ENCODE results near the gene IL1RAPL1.

DNA sequence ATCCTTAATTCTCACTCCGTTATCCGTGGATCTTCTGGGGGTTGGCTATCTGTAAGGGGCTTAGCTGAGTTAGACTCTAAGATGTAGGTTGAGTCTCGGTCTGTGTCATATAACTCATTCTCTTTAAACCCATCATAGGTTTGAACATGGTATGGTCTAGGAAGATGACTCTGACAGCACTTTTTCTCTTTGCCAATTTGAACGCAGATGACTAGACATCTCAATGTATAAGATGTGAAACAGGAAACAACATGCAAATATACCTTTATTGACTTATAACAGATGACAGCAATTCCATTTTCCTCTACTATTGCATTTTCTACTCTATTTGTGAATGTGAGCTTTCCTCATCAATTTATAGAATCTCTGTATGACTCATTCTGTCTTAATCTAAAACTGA lies 993.3 kb downstream of the IL1RAPL1 start:
- TF ChIP-seq, protein P1, sequence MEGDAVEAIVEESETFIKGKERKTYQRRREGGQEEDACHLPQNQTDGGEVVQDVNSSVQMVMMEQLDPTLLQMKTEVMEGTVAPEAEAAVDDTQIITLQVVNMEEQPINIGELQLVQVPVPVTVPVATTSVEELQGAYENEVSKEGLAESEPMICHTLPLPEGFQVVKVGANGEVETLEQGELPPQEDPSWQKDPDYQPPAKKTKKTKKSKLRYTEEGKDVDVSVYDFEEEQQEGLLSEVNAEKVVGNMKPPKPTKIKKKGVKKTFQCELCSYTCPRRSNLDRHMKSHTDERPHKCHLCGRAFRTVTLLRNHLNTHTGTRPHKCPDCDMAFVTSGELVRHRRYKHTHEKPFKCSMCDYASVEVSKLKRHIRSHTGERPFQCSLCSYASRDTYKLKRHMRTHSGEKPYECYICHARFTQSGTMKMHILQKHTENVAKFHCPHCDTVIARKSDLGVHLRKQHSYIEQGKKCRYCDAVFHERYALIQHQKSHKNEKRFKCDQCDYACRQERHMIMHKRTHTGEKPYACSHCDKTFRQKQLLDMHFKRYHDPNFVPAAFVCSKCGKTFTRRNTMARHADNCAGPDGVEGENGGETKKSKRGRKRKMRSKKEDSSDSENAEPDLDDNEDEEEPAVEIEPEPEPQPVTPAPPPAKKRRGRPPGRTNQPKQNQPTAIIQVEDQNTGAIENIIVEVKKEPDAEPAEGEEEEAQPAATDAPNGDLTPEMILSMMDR (IDR thresholded peaks at IDR 0.05; ENCODE audit: extremely low read depth in 1 of 2, insufficient read depth in 1 of 2, low read depth in 1 of 2, low read length in 2 of 2), result no peak
- TF ChIP-seq MYC (IDR thresholded peaks at IDR 0.05; ENCODE audit: low read depth, low read length) (no peak), POLR2A (IDR thresholded peaks at IDR 0.05; ENCODE audit: low read depth, low read length) (no peak), FOS (IDR thresholded peaks at IDR 0.05; ENCODE audit: borderline replicate concordance, insufficient read depth, low read length) (no peak), JUN (IDR thresholded peaks at IDR 0.05; ENCODE audit: borderline replicate concordance, insufficient read depth, insufficient read length, low read depth) (no peak), POLR2AphosphoS5 (IDR thresholded peaks at IDR 0.05; ENCODE audit: insufficient read depth, low read depth, low read length) (no peak)

Measured in endothelial cell of umbilical vein (primary cell).